ENCODE measurements around the gene LMNTD1. TPM values are rescaled to one million over a fixed set of nuclear protein-coding genes. Genes with fewer than 3 reads are reported as not detected.

LMNTD1 gene
- total RNA-seq, 1 experiment from 2014 or later = not detected

- TF ChIP-seq MXD4 (CRISPR knock-in tag; IDR thresholded peaks at IDR 0.05; ENCODE audit: borderline replicate concordance) = no peak
- TF ChIP-seq HMGXB4 (CRISPR knock-in tag; IDR thresholded peaks at IDR 0.05) = no peak
- no peak for TF ChIP-seq ZNF232 (CRISPR knock-in tag; IDR thresholded peaks at IDR 0.05)
- TF ChIP-seq FOXP4 (CRISPR knock-in tag; IDR thresholded peaks at IDR 0.05) = no peak
- TF ChIP-seq NFATC4 (CRISPR knock-in tag; IDR thresholded peaks at IDR 0.05) = no peak
- TF ChIP-seq EMX1 (CRISPR knock-in tag; IDR thresholded peaks at IDR 0.05) = no peak
- TF ChIP-seq ZNF121 (CRISPR knock-in tag; IDR thresholded peaks at IDR 0.05) = no peak
- no peak for TF ChIP-seq CTCF (IDR thresholded peaks at IDR 0.05)
- no peak for TF ChIP-seq JUN (CRISPR knock-in tag; IDR thresholded peaks at IDR 0.05)
- no peak for TF ChIP-seq ZNF425 (CRISPR knock-in tag; conservative IDR thresholded peaks at IDR 0.05)
- no peak for TF ChIP-seq ZNF396 (CRISPR knock-in tag; IDR thresholded peaks at IDR 0.05; ENCODE audit: borderline replicate concordance)
- no peak for TF ChIP-seq ZMAT4 (CRISPR knock-in tag; IDR thresholded peaks at IDR 0.05)
- no peak for TF ChIP-seq ATF1 (CRISPR knock-in tag; IDR thresholded peaks at IDR 0.05)
- TF ChIP-seq HMGA2 (CRISPR knock-in tag; IDR thresholded peaks at IDR 0.05) = no peak
- TF ChIP-seq RELA (CRISPR knock-in tag; IDR thresholded peaks at IDR 0.05; ENCODE audit: borderline replicate concordance) = no peak
- no peak for TF ChIP-seq OVOL2 (CRISPR knock-in tag; IDR thresholded peaks at IDR 0.05; ENCODE audit: borderline replicate concordance)
- no peak for TF ChIP-seq MAX (CRISPR knock-in tag; IDR thresholded peaks at IDR 0.05)
- no peak for TF ChIP-seq E2F5 (CRISPR knock-in tag; IDR thresholded peaks at IDR 0.05)
- TF ChIP-seq ZNF138 (CRISPR knock-in tag; conservative IDR thresholded peaks at IDR 0.05) = no peak
- TF ChIP-seq FOXJ3 (CRISPR knock-in tag; IDR thresholded peaks at IDR 0.05; ENCODE audit: borderline replicate concordance) = no peak
- H3K27me3 Mint-ChIP-seq (ENCODE audit: low read depth) = no peaks in the 10 kb centered on the region
- H3K4me3 Mint-ChIP-seq = no peak overlapping the region
- ChIA-PET POLR2A (no interaction called here), CTCF (no interaction called here)
- DNase-seq (ENCODE audit: low spot score) = no peak
- no peak overlapping the region for H3K27ac Mint-ChIP-seq
- ATAC-seq = no peak
- H3K4me1 Mint-ChIP-seq = 0 out of 2 replicates have a peak, but pooled peaks cover 2% of the 10 kb centered on the region
- peaks cover 9% of the 10 kb centered on the region for H3K9me3 Mint-ChIP-seq
- 0 out of 2 replicates have a peak, but pooled peaks cover 3% of the 10 kb centered on the region for H3K36me3 Mint-ChIP-seq
Measured at GRCh38 chr12:25502596-25502995, 50.5 kb downstream of the LMNTD1 start.

Data from WTC11 (cell line).